ENCODE measurements around the gene SLC17A9. TPM values are rescaled to one million over a fixed set of nuclear protein-coding genes. Genes with fewer than 3 reads are reported as not detected.

SLC17A9 gene
- total and polyA plus RNA-seq, 10 of the 15 experiments (the other 5 are each of a cell fraction or from before 2014, with no cell fraction given): 0.72 to 74.1 (median 29.4) TPM

DNA sequence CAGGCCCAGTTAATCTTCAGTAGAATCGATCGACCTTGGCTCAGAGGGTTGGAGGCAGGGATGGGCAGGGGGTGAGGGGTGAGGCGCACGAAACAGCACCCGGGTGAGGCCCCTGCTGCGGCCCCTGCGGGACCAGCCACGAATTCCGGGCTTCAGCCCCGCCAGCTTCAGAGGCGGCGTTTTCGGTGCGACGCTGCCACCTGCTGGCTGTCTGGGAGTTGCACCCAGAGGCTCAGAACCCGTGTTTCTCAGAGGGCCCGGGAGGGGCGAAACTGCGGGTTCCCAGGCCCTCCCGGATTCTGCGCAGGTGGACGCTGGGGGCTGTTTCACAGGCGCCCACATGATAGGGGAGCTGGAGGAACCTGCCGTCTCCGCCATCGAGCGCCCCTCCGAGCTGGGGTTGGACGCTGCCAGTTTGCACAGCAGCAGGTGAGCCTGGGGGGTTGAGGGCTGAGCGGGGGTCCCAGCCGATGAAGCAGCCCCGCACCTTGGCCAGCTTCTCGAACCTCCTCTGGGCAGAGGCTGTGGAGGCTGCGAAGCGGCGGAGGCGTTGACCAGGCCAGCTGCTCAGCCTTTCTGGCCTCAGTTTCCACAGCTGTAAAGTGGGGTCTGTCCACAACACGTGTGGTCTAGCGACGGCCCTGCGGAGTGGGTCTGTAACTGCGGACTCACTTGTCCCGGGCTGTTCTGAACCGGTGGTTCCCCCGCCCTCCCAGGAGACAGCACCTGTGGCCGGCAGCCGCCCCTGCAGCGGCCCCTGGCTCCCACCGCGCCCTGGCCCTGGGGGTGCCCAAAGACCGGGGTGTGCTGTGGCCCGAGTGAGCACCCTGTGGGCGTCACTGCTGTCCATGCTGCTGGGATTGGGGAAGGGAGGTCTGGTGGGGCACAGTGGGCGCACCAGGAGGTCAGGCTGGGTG is 56.8 kb downstream of the SLC17A9 start (continued):
- TF ChIP-seq ZNF592 (IDR thresholded peaks at IDR 0.05) (peak; percentile 86; the same call in 1 of the 2 replicates), WRNIP1 (IDR thresholded peaks at IDR 0.05; ENCODE audit: borderline replicate concordance, low read depth, low read length) (0 out of 2 replicates have a peak, but pooled peaks have one; percentile 72), TCF7 (IDR thresholded peaks at IDR 0.05; ENCODE audit: borderline replicate concordance) (no peak), STAT1 (conservative IDR thresholded peaks at IDR 0.05) (no peak), TCF12 (IDR thresholded peaks at IDR 0.05; ENCODE audit: low read depth, low read length) (peak; percentile 92), POLR2AphosphoS5 (IDR thresholded peaks at IDR 0.05; ENCODE audit: low read length) (peak; percentile 76; the same call in 1 of the 2 replicates), IKZF2 (IDR thresholded peaks at IDR 0.05) (peak in 1 of 2 experiments; percentile 46; a peak in 2 of 4 replicates), HDGF (IDR thresholded peaks at IDR 0.05) (peak; percentile 75), TBL1XR1 (IDR thresholded peaks at IDR 0.05; ENCODE audit: low read depth, low read length) (peak; percentile 60; the same call in 1 of the 2 replicates), CTCF (IDR thresholded peaks at IDR 0.05 in 2 of 3, conservative IDR thresholded peaks at IDR 0.05 in 1 of 3; ENCODE audit: control insufficient read depth in 2 of 3, extremely low read depth in 1 of 3, insufficient read depth in 1 of 3, low read depth in 3 of 3, low read length in 3 of 3) (peak; percentile 82 to 99 (median 95); a peak in 5 of 6 replicates), SMAD5 (IDR thresholded peaks at IDR 0.05; ENCODE audit: low read depth) (0 out of 2 replicates have a peak, but pooled peaks have one; percentile 13), SMARCA5 (IDR thresholded peaks at IDR 0.05) (peak; percentile 89; the same call in 1 of the 2 replicates), BHLHE40 (IDR thresholded peaks at IDR 0.05; ENCODE audit: borderline replicate concordance in 1 of 2, low read depth in 2 of 2, low read length in 1 of 2) (peak; percentile 77 to 88), RCOR1 (conservative IDR thresholded peaks at IDR 0.05; ENCODE audit: low read depth, low read length) (peak; percentile 27; the same call in 1 of the 2 replicates), FOXK2 (IDR thresholded peaks at IDR 0.05) (0 out of 2 replicates have a peak, but pooled peaks have one; percentile 52), NR2C2 (IDR thresholded peaks at IDR 0.05; ENCODE audit: borderline replicate concordance, control insufficient read depth, insufficient read length, low read depth) (no peak), TAF1 (IDR thresholded peaks at IDR 0.05; ENCODE audit: borderline replicate concordance, low read depth, low read length) (no peak), CHD2 (IDR thresholded peaks at IDR 0.05; ENCODE audit: borderline replicate concordance, low read depth, low read length) (peak; percentile 60; the same call in 1 of the 2 replicates), ETV6 (conservative IDR thresholded peaks at IDR 0.05 in 1 of 2, IDR thresholded peaks at IDR 0.05 in 1 of 2; ENCODE audit: borderline replicate concordance in 1 of 2, low read depth in 1 of 2) (peak in 1 of 2 experiments; percentile 42; a peak in 1 of 4 replicates), ZNF622 (IDR thresholded peaks at IDR 0.05) (no peak), GATAD2B (conservative IDR thresholded peaks at IDR 0.05; ENCODE audit: low read depth) (peak; percentile 94), MLLT1 (IDR thresholded peaks at IDR 0.05) (peak; percentile 88)
